HCT116 (cell line): ENCODE data around the gene PAX5. TPM values are rescaled to one million over a fixed set of nuclear protein-coding genes. Genes with fewer than 3 reads are reported as not detected.

Experiments
- ATAC-seq: fragments of 200-7000 bp; cut with Tn5 transposase; 2 replicates; pipeline ENCODE4 v1.9.1; 2020; ENCODE audit warnings: mild to moderate bottlenecking, moderate library complexity
- BruUV-seq: library from RNA; stranded (reverse); fragments of 400-500 nt; replicated peaks from 2 replicates; lab custom pipeline; 2021; lab: Mats Ljungman, UMichigan
- CTCF ChIA-PET: fragments of 300-600 bp; sonication (Branson Sonifier 250); formaldehyde crosslinking; loops from one replicate; lab custom pipeline; 2021; ENCODE audit warnings: antibody characterized with exemption; lab: Charles Lee
- POLR2A ChIA-PET: fragments of 300-600, 350-600 bp; sonication (Branson Sonifier 250); formaldehyde crosslinking; loops from one replicate; lab custom pipeline; 2021; ENCODE audit warnings: antibody characterized with exemption; lab: Charles Lee
- RAD21 ChIA-PET, 2 experiments: fragments of 300-600 bp; sonication (Branson Sonifier 250); formaldehyde crosslinking; loops; one replicate each; lab custom pipeline; 2023; ENCODE audit warnings: low total read pairs in 2 of 2; ENCODE audit not compliant: uncharacterized antibody in 2 of 2, unreplicated experiment in 2 of 2, low non-redundant PET in 1 of 2; lab: Charles Lee
- DNase-seq: peaks from one replicate; pipeline ENCODE4 v3.0.0-alpha.2; 2010; ENCODE audit warnings: low read depth, low spot score
- H2AFZ ChIP-seq: fragments of 200-600 bp; shearing (Covaris generic), sonication (generic); 2 replicates; pipeline ENCODE4 v1.6.1; 2017; ENCODE audit warnings: low read depth, mixed run types, mixed read lengths, antibody characterized with exemption, low read length; ENCODE audit not compliant: poor library complexity, severe bottlenecking
- H3K27ac ChIP-seq: 2 replicates; pipeline ENCODE4 v1.5.1; 2012; ENCODE audit warnings: low read depth, low read length
- H3K27me3 ChIP-seq: fragments of 200-600 bp; sonication (generic); 2 replicates; pipeline ENCODE4 v1.6.1; 2016; ENCODE audit warnings: mixed run types, low read length, mixed read lengths; ENCODE audit not compliant: insufficient read depth
- H3K36me3 ChIP-seq, 2 experiments: fragments of 200-500 bp in 1 of 2; fragments of 200-600 bp in 1 of 2; sonication (Bioruptor generic) in 1 of 2; sonication (generic) in 1 of 2; 2 replicates each; pipeline versions ENCODE4 v1.5.1 to v1.6.1; 2014 to 2016; ENCODE audit warnings: low read length in 2 of 2, inconsistent platforms in 1 of 2, mixed read lengths in 1 of 2, mixed run types in 1 of 2; ENCODE audit not compliant: insufficient read depth in 2 of 2, control insufficient read depth in 1 of 2
- H3K4me1 ChIP-seq, 2 experiments: fragments of 200-600 bp in 1 of 2; sonication (generic) in 1 of 2; 2 replicates each; pipeline versions ENCODE4 v1.5.1 to v1.6.1; 2012 to 2017; ENCODE audit warnings: low read length in 2 of 2, inconsistent platforms in 1 of 2, mild to moderate bottlenecking in 1 of 2, mixed read lengths in 1 of 2, mixed run types in 1 of 2, moderate library complexity in 1 of 2; ENCODE audit not compliant: insufficient read depth in 2 of 2, control insufficient read depth in 1 of 2
- H3K4me2 ChIP-seq: fragments of 200-600 bp; sonication (generic); 2 replicates; pipeline ENCODE4 v1.6.1; 2017; ENCODE audit warnings: mixed run types, low read length, mixed read lengths
- H3K4me3 ChIP-seq, 2 experiments: fragments of 200-600 bp in 1 of 2; sonication (generic) in 1 of 2; replicated peaks in 1 of 2; 2 replicates each; pipeline ENCODE4 v1.5.1; 2011 to 2016; ENCODE audit warnings: low read length in 2 of 2, control low read depth in 1 of 2, low read depth in 1 of 2, mild to moderate bottlenecking in 1 of 2, mixed read lengths in 1 of 2, mixed run types in 1 of 2
- H3K79me2 ChIP-seq: fragments of 200-600 bp; sonication (generic); 2 replicates; pipeline ENCODE4 v1.6.1; 2017; ENCODE audit warnings: mild to moderate bottlenecking, mixed run types, low read length, moderate library complexity, mixed read lengths; ENCODE audit not compliant: insufficient read depth
- H3K9ac ChIP-seq: fragments of 200-600 bp; sonication (generic); 2 replicates; pipeline ENCODE4 v1.6.1; 2016; ENCODE audit warnings: low read length, mixed read lengths
- H3K9me2 ChIP-seq: fragments of 200-600 bp; sonication (generic), shearing (Covaris generic); 2 replicates; pipeline ENCODE4 v1.6.1; 2017; ENCODE audit warnings: mixed run types, mild to moderate bottlenecking, moderate library complexity; ENCODE audit not compliant: insufficient read depth
- H3K9me3 ChIP-seq, 2 experiments: fragments of 200-500 bp in 1 of 2; fragments of 200-600 bp in 1 of 2; sonication (Bioruptor generic) in 1 of 2; sonication (generic) in 1 of 2; 2 replicates each; pipeline ENCODE4 v1.6.1; 2014 to 2017; ENCODE audit warnings: low read length in 2 of 2, mixed read lengths in 2 of 2, inconsistent platforms in 1 of 2, low read depth in 1 of 2, mild to moderate bottlenecking in 1 of 2, mixed run types in 1 of 2, moderate library complexity in 1 of 2; ENCODE audit not compliant: control insufficient read depth in 1 of 2, insufficient read depth in 1 of 2
- H4K20me1 ChIP-seq: fragments of 200-600 bp; sonication (generic), shearing (Covaris generic); 2 replicates; pipeline ENCODE4 v1.6.1; 2017; ENCODE audit warnings: mixed run types, mild to moderate bottlenecking, moderate library complexity; ENCODE audit not compliant: insufficient read depth
- CBX3 ChIP-seq: IDR thresholded peaks from 2 replicates; pipeline ENCODE4 v1.6.1; 2012; ENCODE audit warnings: low read depth
- EZH2 ChIP-seq: fragments of 200-600 bp; sonication (generic); IDR thresholded peaks from 2 replicates; pipeline ENCODE4 v1.6.1; 2017; ENCODE audit warnings: antibody characterized with exemption, mixed run types
- EZH2phosphoT487 ChIP-seq: fragments of 200-600 bp; IDR thresholded peaks from 2 replicates; pipeline ENCODE4 v1.6.1; 2018; ENCODE audit warnings: antibody characterized with exemption, borderline replicate concordance
- FOSL1 ChIP-seq: IDR thresholded peaks from 2 replicates; pipeline ENCODE4 v1.6.1; 2012; ENCODE audit warnings: low read depth
- POLR2A ChIP-seq: IDR thresholded peaks from 2 replicates; pipeline ENCODE4 v1.7.0; 2011; ENCODE audit warnings: borderline replicate concordance; ENCODE audit not compliant: insufficient read depth, insufficient read length; ENCODE audit errors: extremely low read depth
- RAD21 ChIP-seq: IDR thresholded peaks from 2 replicates; pipeline ENCODE4 v1.6.1; 2012; ENCODE audit warnings: low read depth, mild to moderate bottlenecking
- SIN3A ChIP-seq: IDR thresholded peaks from 2 replicates; pipeline ENCODE4 v1.6.1; 2012; ENCODE audit warnings: low read depth
- SRF ChIP-seq: IDR thresholded peaks from 2 replicates; pipeline ENCODE4 v1.6.1; 2012; ENCODE audit warnings: low read depth
- YY1 ChIP-seq: IDR thresholded peaks from 2 replicates; pipeline ENCODE4 v1.6.1; 2011; ENCODE audit warnings: low read length, low read depth, moderate library complexity, mild to moderate bottlenecking; ENCODE audit not compliant: insufficient replicate concordance; ENCODE audit errors: extremely low read depth
- ZBTB33 ChIP-seq: IDR thresholded peaks from 2 replicates; pipeline ENCODE4 v1.6.1; 2011; ENCODE audit warnings: mild to moderate bottlenecking, low read length, moderate library complexity; ENCODE audit not compliant: insufficient replicate concordance; ENCODE audit errors: extremely low read depth
- ZFX ChIP-seq: fragments of 450-650 bp; IDR thresholded peaks from 2 replicates; pipeline ENCODE4 v1.6.1; 2017
- ZNF274 ChIP-seq: fragments of 200-500 bp; sonication (Bioruptor generic); IDR thresholded peaks from 2 replicates; pipeline ENCODE4 v1.6.1; 2014; ENCODE audit warnings: mild to moderate bottlenecking, low read depth, low read length, inconsistent platforms
- intact Hi-C: fragments of 100-400 bp; cut with micrococcal nuclease; formaldehyde crosslinking; loops from 2 replicates; pipeline ENCODE4 v1.10.0; 2022
- total RNA-seq: library from RNA; stranded (reverse); gene quantifications from one replicate; pipeline ENCODE4 v1.2.1, GENCODE V29; 2021; ENCODE audit not compliant: unreplicated experiment
- TF ChIP-seq, protein P1 (sequence below): IDR thresholded peaks from 2 replicates; pipeline ENCODE4 v1.6.1; 2012
- TF ChIP-seq, protein P2 (sequence below): IDR thresholded peaks from 2 replicates; pipeline ENCODE4 v1.6.1; 2012; ENCODE audit warnings: low read depth

The PAX5 gene
- total RNA-seq, 1 experiment from 2014 or later, result 0.17 TPM

- no peak overlapping the region for H3K9ac ChIP-seq
- intact Hi-C loops, result loop anchor here (5.0 kb wide), 1 partner anchor 452 kb away; no protein-coding TSS in a partner anchor
- H4K20me1 ChIP-seq, result no peaks in the 10 kb centered on the region
- peaks cover 0 to 9% of the 10 kb centered on the region in 2 experiments; a peak in 1 of 4 replicates for H3K4me1 ChIP-seq
- BruUV-seq, result no TSS peak
- H3K9me2 ChIP-seq, result no peaks in the 10 kb centered on the region
- H3K9me3 ChIP-seq, result no peaks in the 10 kb centered on the region
- no peak for ATAC-seq
- DNase-seq, result no peak
- no peaks in the 10 kb centered on the region for H3K79me2 ChIP-seq
- ChIA-PET POLR2A (no interaction called here), RAD21 (no interaction called here), CTCF (no interaction called here)
- no peak overlapping the region for H3K4me2 ChIP-seq
- H3K27ac ChIP-seq, result no peak overlapping the region
- no peak overlapping the region for H3K4me3 ChIP-seq
- H2AFZ ChIP-seq, result no peak overlapping the region
- H3K36me3 ChIP-seq, result no peaks in the 10 kb centered on the region
- TF ChIP-seq EZH2 (no peak), SRF (no peak), YY1 (no peak), SIN3A (no peak), CBX3 (no peak), POLR2A (no peak), EZH2phosphoT487 (no peak), ZNF274 (no peak), FOSL1 (no peak), ZBTB33 (no peak), ZFX (no peak), RAD21 (no peak)
- TF ChIP-seq, protein P1, sequence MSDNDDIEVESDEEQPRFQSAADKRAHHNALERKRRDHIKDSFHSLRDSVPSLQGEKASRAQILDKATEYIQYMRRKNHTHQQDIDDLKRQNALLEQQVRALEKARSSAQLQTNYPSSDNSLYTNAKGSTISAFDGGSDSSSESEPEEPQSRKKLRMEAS, result no peak
- TF ChIP-seq, protein P2, sequence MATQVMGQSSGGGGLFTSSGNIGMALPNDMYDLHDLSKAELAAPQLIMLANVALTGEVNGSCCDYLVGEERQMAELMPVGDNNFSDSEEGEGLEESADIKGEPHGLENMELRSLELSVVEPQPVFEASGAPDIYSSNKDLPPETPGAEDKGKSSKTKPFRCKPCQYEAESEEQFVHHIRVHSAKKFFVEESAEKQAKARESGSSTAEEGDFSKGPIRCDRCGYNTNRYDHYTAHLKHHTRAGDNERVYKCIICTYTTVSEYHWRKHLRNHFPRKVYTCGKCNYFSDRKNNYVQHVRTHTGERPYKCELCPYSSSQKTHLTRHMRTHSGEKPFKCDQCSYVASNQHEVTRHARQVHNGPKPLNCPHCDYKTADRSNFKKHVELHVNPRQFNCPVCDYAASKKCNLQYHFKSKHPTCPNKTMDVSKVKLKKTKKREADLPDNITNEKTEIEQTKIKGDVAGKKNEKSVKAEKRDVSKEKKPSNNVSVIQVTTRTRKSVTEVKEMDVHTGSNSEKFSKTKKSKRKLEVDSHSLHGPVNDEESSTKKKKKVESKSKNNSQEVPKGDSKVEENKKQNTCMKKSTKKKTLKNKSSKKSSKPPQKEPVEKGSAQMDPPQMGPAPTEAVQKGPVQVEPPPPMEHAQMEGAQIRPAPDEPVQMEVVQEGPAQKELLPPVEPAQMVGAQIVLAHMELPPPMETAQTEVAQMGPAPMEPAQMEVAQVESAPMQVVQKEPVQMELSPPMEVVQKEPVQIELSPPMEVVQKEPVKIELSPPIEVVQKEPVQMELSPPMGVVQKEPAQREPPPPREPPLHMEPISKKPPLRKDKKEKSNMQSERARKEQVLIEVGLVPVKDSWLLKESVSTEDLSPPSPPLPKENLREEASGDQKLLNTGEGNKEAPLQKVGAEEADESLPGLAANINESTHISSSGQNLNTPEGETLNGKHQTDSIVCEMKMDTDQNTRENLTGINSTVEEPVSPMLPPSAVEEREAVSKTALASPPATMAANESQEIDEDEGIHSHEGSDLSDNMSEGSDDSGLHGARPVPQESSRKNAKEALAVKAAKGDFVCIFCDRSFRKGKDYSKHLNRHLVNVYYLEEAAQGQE, result no peak
- no peaks in the 10 kb centered on the region; the same call in 1 of the 2 replicates for H3K27me3 ChIP-seq
Measured at GRCh38 chr9:36858805-36859375, 175.2 kb downstream of the PAX5 start.
